H9 (cell line): Measurements from ENCODE around the gene UFSP1. TPM values are rescaled to one million over a fixed set of nuclear protein-coding genes. Genes with fewer than 3 reads are reported as not detected.

ENCODE experiments used
- DNase-seq: peaks from one replicate; pipeline ENCODE4 v3.0.0-alpha.2; 2017
- H2AFZ ChIP-seq: one replicate; pipeline ENCODE4 v1.6.1; 2013; ENCODE audit warnings: mild to moderate bottlenecking, low read length, control low read depth, moderate library complexity
- H2AK5ac ChIP-seq: 2 replicates; pipeline ENCODE4 v1.6.1; 2013; ENCODE audit warnings: low read length, control low read depth, mixed read lengths; ENCODE audit not compliant: insufficient read length
- H2BK120ac ChIP-seq: one replicate; pipeline ENCODE4 v1.6.1; 2013; ENCODE audit warnings: low read depth, mild to moderate bottlenecking, low read length, control low read depth, inconsistent platforms; ENCODE audit not compliant: poor library complexity, severe bottlenecking
- H2BK12ac ChIP-seq: 2 replicates; pipeline ENCODE4 v1.6.1; 2013; ENCODE audit warnings: low read length, control low read depth, mixed read lengths, low read depth; ENCODE audit not compliant: insufficient read length
- H2BK15ac ChIP-seq: 2 replicates; pipeline ENCODE4 v1.6.1; 2013; ENCODE audit warnings: low read depth, low read length, control low read depth
- H2BK20ac ChIP-seq: one replicate; pipeline ENCODE4 v1.6.1; 2013; ENCODE audit warnings: low read depth, mild to moderate bottlenecking, low read length, control low read depth, inconsistent platforms; ENCODE audit not compliant: poor library complexity, severe bottlenecking
- H2BK5ac ChIP-seq: 2 replicates; pipeline ENCODE4 v1.6.1; 2013; ENCODE audit warnings: low read length, control low read depth, mixed read lengths; ENCODE audit not compliant: insufficient read length
- H3K14ac ChIP-seq: 2 replicates; pipeline ENCODE4 v1.6.1; 2013; ENCODE audit warnings: low read length, control low read depth; ENCODE audit not compliant: insufficient read depth
- H3K18ac ChIP-seq: 2 replicates; pipeline ENCODE4 v1.6.1; 2013; ENCODE audit warnings: low read depth, mild to moderate bottlenecking, mixed read lengths, low read length, control low read depth; ENCODE audit not compliant: insufficient read length
- H3K23ac ChIP-seq: 2 replicates; pipeline ENCODE4 v1.6.1; 2013; ENCODE audit warnings: low read length, control low read depth, mixed read lengths, low read depth; ENCODE audit not compliant: insufficient read length
- H3K23me2 ChIP-seq: 2 replicates; pipeline ENCODE4 v1.6.1; 2013; ENCODE audit warnings: low read depth, mild to moderate bottlenecking, mixed read lengths, low read length, control low read depth; ENCODE audit not compliant: insufficient read length, poor library complexity, severe bottlenecking
- H3K27ac ChIP-seq: 2 replicates; pipeline ENCODE4 v1.5.1; 2013; ENCODE audit warnings: low read length, control low read depth, mixed read lengths, low read depth; ENCODE audit not compliant: insufficient read length
- H3K27me3 ChIP-seq: 2 replicates; pipeline ENCODE4 v1.6.1; 2013; ENCODE audit warnings: low read length, control low read depth, inconsistent platforms; ENCODE audit not compliant: insufficient read depth
- H3K4ac ChIP-seq: 2 replicates; pipeline ENCODE4 v1.6.1; 2013; ENCODE audit warnings: low read depth, mild to moderate bottlenecking, control low read depth, inconsistent platforms, low read length, moderate library complexity
- H3K4me1 ChIP-seq: 2 replicates; pipeline ENCODE4 v1.6.1; 2013; ENCODE audit warnings: low read length, control low read depth, inconsistent platforms; ENCODE audit not compliant: insufficient read depth
- H3K4me2 ChIP-seq: 2 replicates; pipeline ENCODE4 v1.6.1; 2013; ENCODE audit warnings: low read length, control low read depth, mixed read lengths; ENCODE audit not compliant: insufficient read length, insufficient read depth
- H3K56ac ChIP-seq: 2 replicates; pipeline ENCODE4 v1.6.1; 2013; ENCODE audit warnings: low read depth, mild to moderate bottlenecking, mixed read lengths, low read length, control low read depth; ENCODE audit not compliant: insufficient read length
- H3K79me1 ChIP-seq: 2 replicates; pipeline ENCODE4 v1.6.1; 2013; ENCODE audit warnings: low read depth, mild to moderate bottlenecking, moderate library complexity, low read length, control low read depth, inconsistent platforms; ENCODE audit not compliant: insufficient read depth, poor library complexity, severe bottlenecking
- H3K79me2 ChIP-seq: 2 replicates; pipeline ENCODE4 v1.6.1; 2013; ENCODE audit warnings: low read length, control low read depth, inconsistent platforms; ENCODE audit not compliant: insufficient read depth
- H3K9ac ChIP-seq: 2 replicates; pipeline ENCODE4 v1.6.1; 2013; ENCODE audit warnings: low read length, control low read depth, mixed read lengths; ENCODE audit not compliant: insufficient read length; ENCODE audit errors: extremely low read depth
- H3K9me3 ChIP-seq: one replicate; pipeline ENCODE4 v1.6.1; 2013; ENCODE audit warnings: low read depth, low read length, inconsistent platforms; ENCODE audit not compliant: control insufficient read depth
- H3T11ph ChIP-seq: one replicate; pipeline ENCODE4 v1.6.1; 2013; ENCODE audit warnings: mild to moderate bottlenecking, low read length, control low read depth, inconsistent platforms
- H4K20me1 ChIP-seq: one replicate; pipeline ENCODE4 v1.6.1; 2013; ENCODE audit not compliant: control insufficient read depth, insufficient read length, insufficient read depth
- H4K5ac ChIP-seq: 2 replicates; pipeline ENCODE4 v1.6.1; 2013; ENCODE audit warnings: low read depth, mild to moderate bottlenecking, mixed read lengths, low read length, control low read depth; ENCODE audit not compliant: insufficient read length
- H4K8ac ChIP-seq: replicated peaks from 2 replicates; pipeline ENCODE4 v1.6.1; 2013; ENCODE audit warnings: low read length, control low read depth, mixed read lengths, low read depth; ENCODE audit not compliant: insufficient read length
- H4K91ac ChIP-seq: 2 replicates; pipeline ENCODE4 v1.6.1; 2013; ENCODE audit warnings: low read depth, mild to moderate bottlenecking, moderate library complexity, mixed read lengths, low read length, control low read depth; ENCODE audit not compliant: insufficient read length
- H3K27ac Mint-ChIP-seq, 3 experiments: 2 replicates in 2 of 3; 3 replicates in 1 of 3; pipeline ENCODE4 v1.8.0; 2020 to 2021; ENCODE audit warnings: mixed read lengths in 3 of 3, mild to moderate bottlenecking in 1 of 3, moderate library complexity in 1 of 3
- H3K27me3 Mint-ChIP-seq: 2 replicates; pipeline ENCODE4 v1.8.0; 2021; ENCODE audit warnings: low read depth, mild to moderate bottlenecking, moderate library complexity, mixed read lengths
- H3K36me3 Mint-ChIP-seq, 3 experiments: 2 replicates in 2 of 3; 3 replicates in 1 of 3; pipeline ENCODE4 v1.8.0; 2020 to 2021; ENCODE audit warnings: low read depth in 3 of 3, mixed read lengths in 3 of 3; ENCODE audit not compliant: insufficient read depth in 1 of 3
- H3K4me1 Mint-ChIP-seq, 2 experiments: 2 replicates each; pipeline ENCODE4 v1.8.0; 2020; ENCODE audit warnings: mixed read lengths in 2 of 2
- H3K4me3 Mint-ChIP-seq, 2 experiments: 2 replicates in 1 of 2; 3 replicates in 1 of 2; pipeline ENCODE4 v1.8.0; 2020 to 2021; ENCODE audit warnings: mild to moderate bottlenecking in 2 of 2, mixed read lengths in 2 of 2, moderate library complexity in 1 of 2
- H3K9me3 Mint-ChIP-seq, 2 experiments: 2 replicates in 1 of 2; 3 replicates in 1 of 2; pipeline ENCODE4 v1.8.0; 2020; ENCODE audit warnings: mild to moderate bottlenecking in 2 of 2, mixed read lengths in 2 of 2, moderate library complexity in 1 of 2
- WGBS: extraction: QIAGEN DNeasy Blood & Tissue Kit; methylation state at CpG from one replicate; pipeline ENCODE4 v1.1.7; 2013; ENCODE audit warnings: missing lambda C conversion rate, low lambda C conversion rate, mixed read lengths; ENCODE audit not compliant: insufficient read length; ENCODE audit errors: extremely low coverage; 5-methylcytosine and 5-hydroxymethylcytosine counted together
- total RNA-seq: library from RNA; stranded (reverse); gene quantifications from 2 replicates; pipeline ENCODE4 v1.2.1, GENCODE V29; 2021
- TF ChIP-seq, protein P1 (sequence below): fragments of 200-600 bp; sonication (generic); conservative IDR thresholded peaks from 3 replicates; pipeline ENCODE4 v1.8.0; 2021; ENCODE audit warnings: antibody characterized with exemption, mild to moderate bottlenecking

UFSP1 gene
- total RNA-seq, 1 experiment from 2014 or later = 4.3 TPM

DNA sequence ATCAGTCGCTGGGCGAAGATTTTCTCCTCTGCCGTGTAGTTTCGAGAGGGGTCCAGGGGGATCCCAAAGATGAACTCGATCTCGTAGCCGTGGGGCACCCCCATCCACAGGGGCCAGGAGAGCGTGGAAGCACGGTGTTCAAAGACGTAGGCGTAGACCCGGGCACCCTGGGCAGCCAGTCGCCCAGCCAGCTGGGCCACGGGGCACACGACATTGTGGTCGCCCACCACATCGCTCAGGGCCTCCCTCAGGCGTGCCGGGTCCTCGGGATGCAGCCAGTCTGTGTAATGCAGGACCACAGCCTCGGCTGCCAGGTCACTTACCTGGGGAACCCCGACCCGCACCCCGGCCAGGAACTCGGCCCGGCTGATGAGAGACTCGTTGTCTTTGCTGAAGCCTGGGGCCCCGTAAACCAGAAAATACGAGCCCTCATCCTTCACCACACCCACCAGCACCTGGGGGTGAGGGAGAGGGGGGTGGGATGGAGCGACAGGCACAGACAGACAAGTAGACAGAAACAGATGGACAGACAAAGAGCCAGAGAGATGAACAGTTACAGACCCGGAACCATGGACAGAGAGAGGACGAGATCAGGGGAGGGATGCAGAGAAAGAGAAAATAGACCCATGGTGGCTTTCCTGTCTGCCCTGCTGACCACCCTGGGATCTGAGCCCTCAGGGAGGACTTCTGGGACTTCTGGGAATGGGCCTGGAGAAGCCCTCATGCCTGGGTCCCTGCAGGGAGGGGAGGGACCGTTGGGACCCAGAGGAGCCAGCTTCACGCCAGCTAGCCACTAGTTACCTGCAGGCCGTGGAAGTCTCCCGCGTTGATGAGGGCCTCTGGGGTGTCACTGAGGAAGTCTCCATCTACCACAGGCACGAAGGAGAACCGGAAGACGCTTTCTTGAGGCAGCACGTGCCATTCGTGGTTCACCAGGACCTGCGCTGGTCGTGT lies 3.1 kb upstream of the UFSP1 start:
- DNase-seq = no peak
- H3K79me2 ChIP-seq = peaks cover 5% of the 10 kb centered on the region; the same call in 1 of the 2 replicates
- no peak overlapping the region for H3K14ac ChIP-seq
- H3K4me3 Mint-ChIP-seq = peak overlapping the region in 1 of 2 experiments; percentile 40; a peak in 2 of 5 replicates
- no peak overlapping the region for H3T11ph ChIP-seq
- no peak overlapping the region for H3K4me2 ChIP-seq
- H3K56ac ChIP-seq = no peak overlapping the region
- no peak overlapping the region for H3K4ac ChIP-seq
- H4K91ac ChIP-seq = no peak overlapping the region
- H2BK12ac ChIP-seq = no peak overlapping the region
- no peak overlapping the region for H3K9ac ChIP-seq
- no peaks in the 10 kb centered on the region; a peak in 2 of 5 replicates for H3K9me3 Mint-ChIP-seq
- H3K9me3 ChIP-seq = no peaks in the 10 kb centered on the region
- H4K20me1 ChIP-seq = no peaks in the 10 kb centered on the region
- H3K27me3 Mint-ChIP-seq = peaks cover 19% of the 10 kb centered on the region
- H4K8ac ChIP-seq = no peak overlapping the region
- no peaks in the 10 kb centered on the region for H3K79me1 ChIP-seq
- H2BK5ac ChIP-seq = no peak overlapping the region
- H3K4me1 ChIP-seq = peaks cover 2% of the 10 kb centered on the region; the same call in 1 of the 2 replicates
- H3K4me1 Mint-ChIP-seq = peaks cover 31 to 35% of the 10 kb centered on the region in 2 experiments
- no peak overlapping the region for H2AFZ ChIP-seq
- no peak overlapping the region for H2BK20ac ChIP-seq
- TF ChIP-seq, protein P1, sequence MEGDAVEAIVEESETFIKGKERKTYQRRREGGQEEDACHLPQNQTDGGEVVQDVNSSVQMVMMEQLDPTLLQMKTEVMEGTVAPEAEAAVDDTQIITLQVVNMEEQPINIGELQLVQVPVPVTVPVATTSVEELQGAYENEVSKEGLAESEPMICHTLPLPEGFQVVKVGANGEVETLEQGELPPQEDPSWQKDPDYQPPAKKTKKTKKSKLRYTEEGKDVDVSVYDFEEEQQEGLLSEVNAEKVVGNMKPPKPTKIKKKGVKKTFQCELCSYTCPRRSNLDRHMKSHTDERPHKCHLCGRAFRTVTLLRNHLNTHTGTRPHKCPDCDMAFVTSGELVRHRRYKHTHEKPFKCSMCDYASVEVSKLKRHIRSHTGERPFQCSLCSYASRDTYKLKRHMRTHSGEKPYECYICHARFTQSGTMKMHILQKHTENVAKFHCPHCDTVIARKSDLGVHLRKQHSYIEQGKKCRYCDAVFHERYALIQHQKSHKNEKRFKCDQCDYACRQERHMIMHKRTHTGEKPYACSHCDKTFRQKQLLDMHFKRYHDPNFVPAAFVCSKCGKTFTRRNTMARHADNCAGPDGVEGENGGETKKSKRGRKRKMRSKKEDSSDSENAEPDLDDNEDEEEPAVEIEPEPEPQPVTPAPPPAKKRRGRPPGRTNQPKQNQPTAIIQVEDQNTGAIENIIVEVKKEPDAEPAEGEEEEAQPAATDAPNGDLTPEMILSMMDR = no peak
- H3K27ac Mint-ChIP-seq = peak overlapping the region in 2 of 3 experiments; percentile 44 to 59; a peak in 2 of 7 replicates
- peaks cover 36% of the 10 kb centered on the region for H3K23me2 ChIP-seq
- no peak overlapping the region for H3K18ac ChIP-seq
- no peak overlapping the region for H2BK15ac ChIP-seq
- no peak overlapping the region for H4K5ac ChIP-seq
- no peak overlapping the region for H2BK120ac ChIP-seq
- WGBS = no CpG with 5 or more reads among the region's 44 CpGs
- H3K23ac ChIP-seq = no peak overlapping the region
- peaks cover 10 to 13% (median 10%) of the 10 kb centered on the region in 3 experiments; a peak in 6 of 7 replicates for H3K36me3 Mint-ChIP-seq
- peaks cover 7% of the 10 kb centered on the region for H3K27me3 ChIP-seq
- no peak overlapping the region for H2AK5ac ChIP-seq
- H3K27ac ChIP-seq = no peak overlapping the region
